PC-3 (cell line): Measurements from ENCODE around the gene DENND1B.

Experiments used
- EZH2phosphoT487 ChIP-seq: fragments of 300-600 bp; sonication (generic); IDR thresholded peaks from 2 replicates; pipeline ENCODE4 v1.6.1; 2018; ENCODE audit warnings: mild to moderate bottlenecking, antibody characterized with exemption, low read length, borderline replicate concordance
- TF ChIP-seq, protein P1 (sequence below): fragments of 300-600 bp; sonication (generic); conservative IDR thresholded peaks from 2 replicates; pipeline ENCODE4 v1.5.1; 2017; ENCODE audit warnings: antibody characterized with exemption, low read depth, mild to moderate bottlenecking, low read length

GRCh38 chr1:197736685-197737084 lies 38.6 kb downstream of the DENND1B start:
- TF ChIP-seq, protein P1, sequence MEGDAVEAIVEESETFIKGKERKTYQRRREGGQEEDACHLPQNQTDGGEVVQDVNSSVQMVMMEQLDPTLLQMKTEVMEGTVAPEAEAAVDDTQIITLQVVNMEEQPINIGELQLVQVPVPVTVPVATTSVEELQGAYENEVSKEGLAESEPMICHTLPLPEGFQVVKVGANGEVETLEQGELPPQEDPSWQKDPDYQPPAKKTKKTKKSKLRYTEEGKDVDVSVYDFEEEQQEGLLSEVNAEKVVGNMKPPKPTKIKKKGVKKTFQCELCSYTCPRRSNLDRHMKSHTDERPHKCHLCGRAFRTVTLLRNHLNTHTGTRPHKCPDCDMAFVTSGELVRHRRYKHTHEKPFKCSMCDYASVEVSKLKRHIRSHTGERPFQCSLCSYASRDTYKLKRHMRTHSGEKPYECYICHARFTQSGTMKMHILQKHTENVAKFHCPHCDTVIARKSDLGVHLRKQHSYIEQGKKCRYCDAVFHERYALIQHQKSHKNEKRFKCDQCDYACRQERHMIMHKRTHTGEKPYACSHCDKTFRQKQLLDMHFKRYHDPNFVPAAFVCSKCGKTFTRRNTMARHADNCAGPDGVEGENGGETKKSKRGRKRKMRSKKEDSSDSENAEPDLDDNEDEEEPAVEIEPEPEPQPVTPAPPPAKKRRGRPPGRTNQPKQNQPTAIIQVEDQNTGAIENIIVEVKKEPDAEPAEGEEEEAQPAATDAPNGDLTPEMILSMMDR: no peak
- no peak for TF ChIP-seq EZH2phosphoT487
